HCT116 (cell line): ENCODE results near the gene HIPK2. TPM values are rescaled to one million over a fixed set of nuclear protein-coding genes. Genes with fewer than 3 reads are reported as not detected.

ENCODE experiments used
- ATAC-seq: fragments of 200-7000 bp; cut with Tn5 transposase; 2 replicates; pipeline ENCODE4 v1.9.1; 2020; ENCODE audit warnings: mild to moderate bottlenecking, moderate library complexity
- BruUV-seq: library from RNA; stranded (reverse); fragments of 400-500 nt; replicated peaks from 2 replicates; lab custom pipeline; 2021; lab: Mats Ljungman, UMichigan
- CTCF ChIA-PET: fragments of 300-600 bp; sonication (Branson Sonifier 250); formaldehyde crosslinking; loops from one replicate; lab custom pipeline; 2021; ENCODE audit warnings: antibody characterized with exemption; lab: Charles Lee
- POLR2A ChIA-PET: fragments of 300-600, 350-600 bp; sonication (Branson Sonifier 250); formaldehyde crosslinking; loops from one replicate; lab custom pipeline; 2021; ENCODE audit warnings: antibody characterized with exemption; lab: Charles Lee
- RAD21 ChIA-PET, 2 experiments: fragments of 300-600 bp; sonication (Branson Sonifier 250); formaldehyde crosslinking; loops; one replicate each; lab custom pipeline; 2023; ENCODE audit warnings: low total read pairs in 2 of 2; ENCODE audit not compliant: uncharacterized antibody in 2 of 2, unreplicated experiment in 2 of 2, low non-redundant PET in 1 of 2; lab: Charles Lee
- DNase-seq: peaks from one replicate; pipeline ENCODE4 v3.0.0-alpha.2; 2010; ENCODE audit warnings: low read depth, low spot score
- H2AFZ ChIP-seq: fragments of 200-600 bp; shearing (Covaris generic), sonication (generic); 2 replicates; pipeline ENCODE4 v1.6.1; 2017; ENCODE audit warnings: low read depth, mixed run types, mixed read lengths, antibody characterized with exemption, low read length; ENCODE audit not compliant: poor library complexity, severe bottlenecking
- H3K27ac ChIP-seq: 2 replicates; pipeline ENCODE4 v1.5.1; 2012; ENCODE audit warnings: low read depth, low read length
- H3K27me3 ChIP-seq: fragments of 200-600 bp; sonication (generic); 2 replicates; pipeline ENCODE4 v1.6.1; 2016; ENCODE audit warnings: mixed run types, low read length, mixed read lengths; ENCODE audit not compliant: insufficient read depth
- H3K36me3 ChIP-seq, 2 experiments: fragments of 200-500 bp in 1 of 2; fragments of 200-600 bp in 1 of 2; sonication (Bioruptor generic) in 1 of 2; sonication (generic) in 1 of 2; 2 replicates each; pipeline versions ENCODE4 v1.5.1 to v1.6.1; 2014 to 2016; ENCODE audit warnings: low read length in 2 of 2, inconsistent platforms in 1 of 2, mixed read lengths in 1 of 2, mixed run types in 1 of 2; ENCODE audit not compliant: insufficient read depth in 2 of 2, control insufficient read depth in 1 of 2
- H3K4me1 ChIP-seq, 2 experiments: fragments of 200-600 bp in 1 of 2; sonication (generic) in 1 of 2; 2 replicates each; pipeline versions ENCODE4 v1.5.1 to v1.6.1; 2012 to 2017; ENCODE audit warnings: low read length in 2 of 2, inconsistent platforms in 1 of 2, mild to moderate bottlenecking in 1 of 2, mixed read lengths in 1 of 2, mixed run types in 1 of 2, moderate library complexity in 1 of 2; ENCODE audit not compliant: insufficient read depth in 2 of 2, control insufficient read depth in 1 of 2
- H3K4me2 ChIP-seq: fragments of 200-600 bp; sonication (generic); 2 replicates; pipeline ENCODE4 v1.6.1; 2017; ENCODE audit warnings: mixed run types, low read length, mixed read lengths
- H3K4me3 ChIP-seq, 2 experiments: fragments of 200-600 bp in 1 of 2; sonication (generic) in 1 of 2; replicated peaks in 1 of 2; 2 replicates each; pipeline ENCODE4 v1.5.1; 2011 to 2016; ENCODE audit warnings: low read length in 2 of 2, control low read depth in 1 of 2, low read depth in 1 of 2, mild to moderate bottlenecking in 1 of 2, mixed read lengths in 1 of 2, mixed run types in 1 of 2
- H3K79me2 ChIP-seq: fragments of 200-600 bp; sonication (generic); 2 replicates; pipeline ENCODE4 v1.6.1; 2017; ENCODE audit warnings: mild to moderate bottlenecking, mixed run types, low read length, moderate library complexity, mixed read lengths; ENCODE audit not compliant: insufficient read depth
- H3K9ac ChIP-seq: fragments of 200-600 bp; sonication (generic); 2 replicates; pipeline ENCODE4 v1.6.1; 2016; ENCODE audit warnings: low read length, mixed read lengths
- H3K9me2 ChIP-seq: fragments of 200-600 bp; sonication (generic), shearing (Covaris generic); 2 replicates; pipeline ENCODE4 v1.6.1; 2017; ENCODE audit warnings: mixed run types, mild to moderate bottlenecking, moderate library complexity; ENCODE audit not compliant: insufficient read depth
- H3K9me3 ChIP-seq, 2 experiments: fragments of 200-500 bp in 1 of 2; fragments of 200-600 bp in 1 of 2; sonication (Bioruptor generic) in 1 of 2; sonication (generic) in 1 of 2; 2 replicates each; pipeline ENCODE4 v1.6.1; 2014 to 2017; ENCODE audit warnings: low read length in 2 of 2, mixed read lengths in 2 of 2, inconsistent platforms in 1 of 2, low read depth in 1 of 2, mild to moderate bottlenecking in 1 of 2, mixed run types in 1 of 2, moderate library complexity in 1 of 2; ENCODE audit not compliant: control insufficient read depth in 1 of 2, insufficient read depth in 1 of 2
- H4K20me1 ChIP-seq: fragments of 200-600 bp; sonication (generic), shearing (Covaris generic); 2 replicates; pipeline ENCODE4 v1.6.1; 2017; ENCODE audit warnings: mixed run types, mild to moderate bottlenecking, moderate library complexity; ENCODE audit not compliant: insufficient read depth
- CBX3 ChIP-seq: IDR thresholded peaks from 2 replicates; pipeline ENCODE4 v1.6.1; 2012; ENCODE audit warnings: low read depth
- CEBPB ChIP-seq: IDR thresholded peaks from 2 replicates; pipeline ENCODE4 v1.6.1; 2012; ENCODE audit warnings: low read depth
- CTCF ChIP-seq, 3 experiments: fragments of 200-600 bp in 1 of 3; sonication (generic) in 1 of 3; IDR thresholded peaks in 2 of 3; conservative IDR thresholded peaks in 1 of 3; 2 replicates each; pipeline ENCODE4 v1.5.1; 2012 to 2017; ENCODE audit warnings: low read depth in 2 of 3, low read length in 2 of 3, antibody characterized with exemption in 1 of 3, borderline replicate concordance in 1 of 3, control low read depth in 1 of 3, mild to moderate bottlenecking in 1 of 3, mixed read lengths in 1 of 3, mixed run types in 1 of 3, moderate library complexity in 1 of 3; ENCODE audit not compliant: insufficient read depth in 1 of 3
- EZH2phosphoT487 ChIP-seq: fragments of 200-600 bp; IDR thresholded peaks from 2 replicates; pipeline ENCODE4 v1.6.1; 2018; ENCODE audit warnings: antibody characterized with exemption, borderline replicate concordance
- FOSL1 ChIP-seq: IDR thresholded peaks from 2 replicates; pipeline ENCODE4 v1.6.1; 2012; ENCODE audit warnings: low read depth
- POLR2AphosphoS5 ChIP-seq: IDR thresholded peaks from 2 replicates; pipeline ENCODE4 v1.6.1; 2011; ENCODE audit warnings: mild to moderate bottlenecking, low read depth, low read length, moderate library complexity
- RAD21 ChIP-seq: IDR thresholded peaks from 2 replicates; pipeline ENCODE4 v1.6.1; 2012; ENCODE audit warnings: low read depth, mild to moderate bottlenecking
- ZBTB33 ChIP-seq: IDR thresholded peaks from 2 replicates; pipeline ENCODE4 v1.6.1; 2011; ENCODE audit warnings: mild to moderate bottlenecking, low read length, moderate library complexity; ENCODE audit not compliant: insufficient replicate concordance; ENCODE audit errors: extremely low read depth
- intact Hi-C: fragments of 100-400 bp; cut with micrococcal nuclease; formaldehyde crosslinking; loops from 2 replicates; pipeline ENCODE4 v1.10.0; 2022
- total RNA-seq: library from RNA; stranded (reverse); gene quantifications from one replicate; pipeline ENCODE4 v1.2.1, GENCODE V29; 2021; ENCODE audit not compliant: unreplicated experiment

The HIPK2 gene
- total RNA-seq, 1 experiment from 2014 or later, result 49.5 TPM

GRCh38 chr7:139658908-139659675, 118.7 kb downstream of the HIPK2 start:
- POLR2A ChIA-PET, result interaction anchor here (1.1 kb wide), 1 partner anchor 22 kb away, joined by 3 read pairs; no protein-coding TSS in a partner anchor
- no peak for ATAC-seq
- no TSS peak for BruUV-seq
- intact Hi-C loops, result no loop called here
- no peaks in the 10 kb centered on the region for H3K36me3 ChIP-seq
- RAD21 ChIA-PET, result interaction anchor here in 1 of 2 experiments (1.0 kb wide), 1 partner anchor 13 kb away, joined by 4 read pairs; no protein-coding TSS in a partner anchor
- H3K27ac ChIP-seq, result no peak overlapping the region
- H3K4me3 ChIP-seq, result no peak overlapping the region
- no peak overlapping the region for H3K4me2 ChIP-seq
- no peak overlapping the region for H3K9ac ChIP-seq
- no peaks in the 10 kb centered on the region for H4K20me1 ChIP-seq
- TF ChIP-seq RAD21 (no peak), FOSL1 (no peak)
- H3K9me2 ChIP-seq, result no peaks in the 10 kb centered on the region
- CTCF ChIA-PET, result interaction anchor here (1.2 kb wide), 1 partner anchor 343 kb away, joined by 3 read pairs; no protein-coding TSS in a partner anchor
- peaks cover 11 to 30% of the 10 kb centered on the region in 2 experiments for H3K4me1 ChIP-seq
- no peaks in the 10 kb centered on the region for H3K27me3 ChIP-seq
- peaks cover 9% of the 10 kb centered on the region; the same call in 1 of the 2 replicates for H3K79me2 ChIP-seq
- no peak overlapping the region for H2AFZ ChIP-seq
- no peaks in the 10 kb centered on the region for H3K9me3 ChIP-seq
- DNase-seq, result no peak

GRCh38 chr7:139658296-139658695, 119.5 kb downstream of the HIPK2 start:
- no peaks in the 10 kb centered on the region for H3K36me3 ChIP-seq
- no peak for DNase-seq
- no peak overlapping the region for H2AFZ ChIP-seq
- no peak overlapping the region for H3K4me2 ChIP-seq
- TF ChIP-seq RAD21 (no peak), FOSL1 (no peak), CEBPB (no peak), POLR2AphosphoS5 (no peak), CTCF (IDR thresholded peaks at IDR 0.05 in 2 of 3, conservative IDR thresholded peaks at IDR 0.05 in 1 of 3; ENCODE audit: borderline replicate concordance in 1 of 3, insufficient read depth in 1 of 3, low read depth in 2 of 3, low read length in 2 of 3) (no peak), ZBTB33 (no peak), EZH2phosphoT487 (no peak), CBX3 (no peak)
- H3K79me2 ChIP-seq, result peaks cover 9% of the 10 kb centered on the region; the same call in 1 of the 2 replicates
- ChIA-PET POLR2A (no interaction called here), RAD21 (no interaction called here), CTCF (no interaction called here)
- no peaks in the 10 kb centered on the region for H4K20me1 ChIP-seq
- no peaks in the 10 kb centered on the region for H3K9me2 ChIP-seq
- BruUV-seq, result no TSS peak
- H3K27ac ChIP-seq, result no peak overlapping the region
- no peak overlapping the region for H3K4me3 ChIP-seq
- peaks cover 11 to 37% of the 10 kb centered on the region in 2 experiments for H3K4me1 ChIP-seq
- no peak for ATAC-seq
- no peaks in the 10 kb centered on the region for H3K27me3 ChIP-seq
- intact Hi-C loops, result no loop called here
- H3K9me3 ChIP-seq, result no peaks in the 10 kb centered on the region
- no peak overlapping the region for H3K9ac ChIP-seq
